NCI-H510A (cell line): Measurements from ENCODE around the gene TGFBR1.

Source experiments
- DNase-seq: peaks from one replicate; lab custom pipeline; 2025; lab: John Stamatoyannopoulos, UW

Gene TGFBR1

GRCh38 chr9:99137225-99137624 is 32.3 kb downstream of the TGFBR1 start:
- no peak for DNase-seq

GRCh38 chr9:99137891-99138290 is 33.0 kb downstream of the TGFBR1 start:
- DNase-seq: no peak

GRCh38 chr9:99138424-99139284 is 33.7 kb downstream of the TGFBR1 start:
- no peak for DNase-seq

GRCh38 chr9:99139868-99140267 is 35.0 kb downstream of the TGFBR1 start:
- DNase-seq: no peak

- DNase-seq: no peak
Observed at GRCh38 chr9:99140685-99141314, 35.9 kb downstream of the TGFBR1 start.

- no peak for DNase-seq
Observed at GRCh38 chr9:99141849-99142248, 36.9 kb downstream of the TGFBR1 start.

- no peak for DNase-seq
Observed at GRCh38 chr9:99142275-99142674, 37.4 kb downstream of the TGFBR1 start.

- DNase-seq: no peak
Observed at GRCh38 chr9:99143655-99144054, 38.7 kb downstream of the TGFBR1 start.

GRCh38 chr9:99144966-99145365 is 40.1 kb downstream of the TGFBR1 start:
- no peak for DNase-seq

- no peak for DNase-seq
Observed at GRCh38 chr9:99146574-99146973, 41.7 kb downstream of the TGFBR1 start.

- DNase-seq: no peak
Observed at GRCh38 chr9:99147177-99147576, 42.3 kb downstream of the TGFBR1 start.

- no peak for DNase-seq
Observed at GRCh38 chr9:99150451-99151171, 45.7 kb downstream of the TGFBR1 start.

- DNase-seq: no peak
Observed at GRCh38 chr9:99154356-99154755, 49.4 kb downstream of the TGFBR1 start.

- DNase-seq: no peak
Observed at GRCh38 chr9:99155736-99156135, 50.8 kb downstream of the TGFBR1 start.

GRCh38 chr9:99158629-99159028 is 53.7 kb downstream of the TGFBR1 start:
- no peak for DNase-seq

GRCh38 chr9:99160173-99160572 is 55.3 kb downstream of the TGFBR1 start:
- DNase-seq: no peak

- no peak for DNase-seq
Observed at GRCh38 chr9:99162759-99163364, 57.9 kb downstream of the TGFBR1 start.

- DNase-seq: no peak
Observed at GRCh38 chr9:99166149-99166548, 61.2 kb downstream of the TGFBR1 start.

GRCh38 chr9:99167119-99167518 is 62.2 kb downstream of the TGFBR1 start:
- DNase-seq: no peak

GRCh38 chr9:99167694-99168093 is 62.8 kb downstream of the TGFBR1 start:
- no peak for DNase-seq

GRCh38 chr9:99169086-99169485 is 64.2 kb downstream of the TGFBR1 start:
- no peak for DNase-seq

- DNase-seq: no peak
Observed at GRCh38 chr9:99169982-99170761, 65.3 kb downstream of the TGFBR1 start.
